MCF 10A (cell line): ENCODE measurements around the gene EGR2. TPM values are rescaled to one million over a fixed set of nuclear protein-coding genes. Genes with fewer than 3 reads are reported as not detected.

Source experiments
- BruUV-seq: library from RNA; stranded (reverse); fragments of 400-500 nt; replicated peaks from 2 replicates; lab custom pipeline; 2021; lab: Mats Ljungman, UMichigan
- CTCF ChIA-PET: fragments of 300-600 bp; sonication (Branson Sonifier 250); formaldehyde crosslinking; extraction: SDS; loops from one replicate; lab custom pipeline; 2021; ENCODE audit warnings: antibody characterized with exemption, inconsistent platforms; lab: Yijun Ruan, JAX
- POLR2A ChIA-PET: fragments of 300-600, 350-650 bp; sonication (Branson Sonifier 250); formaldehyde crosslinking; extraction: SDS; loops from one replicate; lab custom pipeline; 2020; ENCODE audit warnings: antibody characterized with exemption, inconsistent platforms; lab: Yijun Ruan, JAX
- DNase-seq: peaks from one replicate; pipeline ENCODE4 v3.0.0-alpha.2; 2018; ENCODE audit not compliant: unreplicated experiment
- H3K27ac Mint-ChIP-seq: one replicate; pipeline ENCODE4 v1.8.0; 2022; ENCODE audit warnings: mild to moderate bottlenecking, low read depth, mixed read lengths; ENCODE audit not compliant: unreplicated experiment
- H3K27me3 Mint-ChIP-seq: one replicate; pipeline ENCODE4 v1.8.0; 2022; ENCODE audit warnings: mixed read lengths; ENCODE audit not compliant: insufficient read depth, unreplicated experiment
- H3K36me3 Mint-ChIP-seq: one replicate; pipeline ENCODE4 v1.8.0; 2022; ENCODE audit warnings: mild to moderate bottlenecking, moderate library complexity, mixed read lengths; ENCODE audit not compliant: insufficient read depth, unreplicated experiment
- H3K4me1 Mint-ChIP-seq: one replicate; pipeline ENCODE4 v1.8.0; 2022; ENCODE audit warnings: mixed read lengths; ENCODE audit not compliant: insufficient read depth, unreplicated experiment
- H3K4me3 Mint-ChIP-seq: one replicate; pipeline ENCODE4 v1.8.0; 2022; ENCODE audit warnings: mild to moderate bottlenecking, moderate library complexity, mixed read lengths; ENCODE audit not compliant: unreplicated experiment
- H3K9me3 Mint-ChIP-seq: one replicate; pipeline ENCODE4 v1.8.0; 2022; ENCODE audit warnings: mixed read lengths; ENCODE audit not compliant: unreplicated experiment
- intact Hi-C: fragments of 100-400 bp; cut with micrococcal nuclease; formaldehyde crosslinking; loops from 2 replicates; pipeline ENCODE4 v1.14.1; 2022
- total RNA-seq: library from RNA; stranded (reverse); gene quantifications from 2 replicates; pipeline ENCODE4 v1.2.3, GENCODE V29; 2022
- TF ChIP-seq, protein P1 (sequence below): fragments of 200-600 bp; IDR thresholded peaks from one replicate; pipeline ENCODE4 v1.8.0; 2022; ENCODE audit warnings: antibody characterized with exemption, mild to moderate bottlenecking; ENCODE audit not compliant: unreplicated experiment

Gene EGR2
- total RNA-seq, 1 experiment from 2014 or later: 1.0 TPM

- Mint-ChIP-seq H3K27ac (no peak overlapping the region), H3K36me3 (no peaks in the 10 kb centered on the region), H3K27me3 (no peaks in the 10 kb centered on the region), H3K4me1 (peaks cover 24% of the 10 kb centered on the region), H3K4me3 (no peak overlapping the region), H3K9me3 (no peaks in the 10 kb centered on the region)
- peak; percentile 21 for DNase-seq
- intact Hi-C loops: loop anchor here (5.0 kb wide), 2 partner anchors 382 to 572 kb away; no protein-coding TSS in a partner anchor
- no TSS peak for BruUV-seq
- TF ChIP-seq, protein P1, sequence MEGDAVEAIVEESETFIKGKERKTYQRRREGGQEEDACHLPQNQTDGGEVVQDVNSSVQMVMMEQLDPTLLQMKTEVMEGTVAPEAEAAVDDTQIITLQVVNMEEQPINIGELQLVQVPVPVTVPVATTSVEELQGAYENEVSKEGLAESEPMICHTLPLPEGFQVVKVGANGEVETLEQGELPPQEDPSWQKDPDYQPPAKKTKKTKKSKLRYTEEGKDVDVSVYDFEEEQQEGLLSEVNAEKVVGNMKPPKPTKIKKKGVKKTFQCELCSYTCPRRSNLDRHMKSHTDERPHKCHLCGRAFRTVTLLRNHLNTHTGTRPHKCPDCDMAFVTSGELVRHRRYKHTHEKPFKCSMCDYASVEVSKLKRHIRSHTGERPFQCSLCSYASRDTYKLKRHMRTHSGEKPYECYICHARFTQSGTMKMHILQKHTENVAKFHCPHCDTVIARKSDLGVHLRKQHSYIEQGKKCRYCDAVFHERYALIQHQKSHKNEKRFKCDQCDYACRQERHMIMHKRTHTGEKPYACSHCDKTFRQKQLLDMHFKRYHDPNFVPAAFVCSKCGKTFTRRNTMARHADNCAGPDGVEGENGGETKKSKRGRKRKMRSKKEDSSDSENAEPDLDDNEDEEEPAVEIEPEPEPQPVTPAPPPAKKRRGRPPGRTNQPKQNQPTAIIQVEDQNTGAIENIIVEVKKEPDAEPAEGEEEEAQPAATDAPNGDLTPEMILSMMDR: no peak
- POLR2A ChIA-PET: interaction anchor here (0.9 to 5.7 kb wide), 2 partner anchors 14 to 297 kb away, joined by 3 to 94 read pairs; partner anchors contain the start of gene ADO
- CTCF ChIA-PET: interaction anchor here (0.6 to 3.0 kb wide), 10 partner anchors 9 to 339 kb away, joined by 3 to 23 read pairs (median 4); no protein-coding TSS in a partner anchor
Observed at GRCh38 chr10:62819141-62819920, 3.2 kb upstream of the EGR2 start.

DNA sequence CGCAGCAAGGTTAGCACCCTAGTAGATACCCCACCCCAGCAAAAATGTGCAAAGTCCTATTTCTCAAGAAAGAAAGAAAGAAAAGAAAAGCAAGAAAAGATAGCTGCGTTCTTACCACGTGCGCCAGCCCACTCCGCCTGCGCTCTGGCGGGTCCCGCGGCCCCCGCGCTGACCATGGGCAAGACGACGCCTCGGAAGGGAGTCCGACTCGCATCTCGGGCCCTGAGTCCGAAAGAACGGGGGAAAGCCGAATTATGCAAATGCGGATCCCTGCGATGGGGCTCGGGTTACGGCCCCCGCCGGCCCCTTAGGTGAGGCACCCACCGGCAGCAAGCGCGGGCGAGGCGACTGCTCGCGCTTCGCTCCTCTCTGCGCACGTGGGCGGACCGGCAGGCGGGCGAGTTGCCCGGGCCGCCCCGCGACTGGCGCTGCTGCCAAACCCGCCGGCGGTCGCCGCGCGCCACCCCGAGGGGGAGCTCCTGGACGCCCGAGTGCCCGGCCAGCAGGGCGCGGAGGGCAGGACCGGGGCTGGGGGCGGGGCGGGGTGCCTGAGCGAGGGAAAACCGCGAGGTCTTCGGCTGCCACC lies 2.4 kb upstream of the EGR2 start:
- no peak for DNase-seq
- ChIA-PET CTCF (interaction anchor here (0.7 to 3.0 kb wide), 11 partner anchors 10 to 340 kb away, joined by 3 to 24 read pairs (median 4); no protein-coding TSS in a partner anchor), POLR2A (interaction anchor here (0.6 to 5.7 kb wide), 5 partner anchors 13 to 553 kb away, joined by 3 to 94 read pairs (median 4); partner anchors contain the start of gene ADO)
- intact Hi-C loops: loop anchor here (1.0 to 5.0 kb wide), 5 partner anchors 224 to 571 kb away; no protein-coding TSS in a partner anchor
- Mint-ChIP-seq H3K36me3 (no peaks in the 10 kb centered on the region), H3K27ac (no peak overlapping the region), H3K27me3 (no peaks in the 10 kb centered on the region), H3K4me3 (peak overlapping the region; percentile 95), H3K4me1 (peaks cover 24% of the 10 kb centered on the region), H3K9me3 (no peaks in the 10 kb centered on the region)
- TF ChIP-seq, protein P1: no peak
- no TSS peak for BruUV-seq

DNA sequence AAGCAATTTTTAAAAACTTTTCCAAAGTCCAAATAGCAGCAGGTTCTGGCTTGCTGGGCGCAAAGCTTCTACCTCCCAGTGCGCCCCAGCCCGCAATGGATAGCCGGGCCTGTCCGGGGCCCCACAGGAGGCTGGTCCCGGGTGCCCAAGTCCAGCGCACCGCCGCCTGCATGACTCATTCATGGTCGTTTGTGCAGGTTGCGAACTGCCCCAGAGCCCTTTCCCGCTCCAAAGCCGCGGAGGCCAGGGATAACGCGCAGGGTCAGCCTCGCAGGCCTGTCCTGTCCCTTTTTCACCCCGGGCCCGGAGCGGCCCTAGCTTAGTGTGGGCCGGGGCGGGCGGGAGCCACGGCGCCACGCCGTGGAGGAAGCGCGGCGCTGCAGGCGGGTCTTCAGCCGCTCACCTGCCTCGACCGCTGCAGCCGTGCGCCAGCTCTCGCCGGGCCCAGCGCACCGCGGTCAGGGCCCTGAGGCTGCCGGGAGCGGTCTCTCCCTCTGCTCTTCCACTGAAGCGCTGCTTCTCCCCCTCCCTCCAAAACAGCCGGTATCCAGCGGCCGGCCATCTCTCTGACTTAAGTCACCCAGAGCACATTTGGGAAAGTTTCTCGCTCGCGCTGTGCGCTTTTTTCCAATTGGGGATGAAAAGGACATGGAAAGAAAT lies 1.7 kb upstream of the EGR2 start:
- intact Hi-C loops: loop anchor here (1.0 to 5.0 kb wide), 7 partner anchors 99 to 571 kb away; no protein-coding TSS in a partner anchor
- no peaks in the 10 kb centered on the region for H3K36me3 Mint-ChIP-seq
- BruUV-seq: no TSS peak
- ChIA-PET CTCF (interaction anchor here (0.7 to 3.0 kb wide), 14 partner anchors 10 to 902 kb away, joined by 3 to 24 read pairs (median 4); no protein-coding TSS in a partner anchor), POLR2A (interaction anchor here (0.6 to 5.7 kb wide), 7 partner anchors 12 to 553 kb away, joined by 3 to 94 read pairs (median 4); partner anchors contain the start of gene ADO)
- peaks cover 24% of the 10 kb centered on the region for H3K4me1 Mint-ChIP-seq
- no peaks in the 10 kb centered on the region for H3K9me3 Mint-ChIP-seq
- peak overlapping the region; percentile 95 for H3K4me3 Mint-ChIP-seq
- no peaks in the 10 kb centered on the region for H3K27me3 Mint-ChIP-seq
- peak overlapping the region; percentile 95 for H3K27ac Mint-ChIP-seq
- peak; percentile 81 for DNase-seq
- TF ChIP-seq, protein P1: peak; percentile 81
